ENCODE data around the gene SRGAP2B.
"Not testable (repeated sequence)": the region's sequence is repeated elsewhere in the genome, so short reads cannot be mapped to it uniquely, and the experiment has no call there.

SRGAP2B gene

DNA sequence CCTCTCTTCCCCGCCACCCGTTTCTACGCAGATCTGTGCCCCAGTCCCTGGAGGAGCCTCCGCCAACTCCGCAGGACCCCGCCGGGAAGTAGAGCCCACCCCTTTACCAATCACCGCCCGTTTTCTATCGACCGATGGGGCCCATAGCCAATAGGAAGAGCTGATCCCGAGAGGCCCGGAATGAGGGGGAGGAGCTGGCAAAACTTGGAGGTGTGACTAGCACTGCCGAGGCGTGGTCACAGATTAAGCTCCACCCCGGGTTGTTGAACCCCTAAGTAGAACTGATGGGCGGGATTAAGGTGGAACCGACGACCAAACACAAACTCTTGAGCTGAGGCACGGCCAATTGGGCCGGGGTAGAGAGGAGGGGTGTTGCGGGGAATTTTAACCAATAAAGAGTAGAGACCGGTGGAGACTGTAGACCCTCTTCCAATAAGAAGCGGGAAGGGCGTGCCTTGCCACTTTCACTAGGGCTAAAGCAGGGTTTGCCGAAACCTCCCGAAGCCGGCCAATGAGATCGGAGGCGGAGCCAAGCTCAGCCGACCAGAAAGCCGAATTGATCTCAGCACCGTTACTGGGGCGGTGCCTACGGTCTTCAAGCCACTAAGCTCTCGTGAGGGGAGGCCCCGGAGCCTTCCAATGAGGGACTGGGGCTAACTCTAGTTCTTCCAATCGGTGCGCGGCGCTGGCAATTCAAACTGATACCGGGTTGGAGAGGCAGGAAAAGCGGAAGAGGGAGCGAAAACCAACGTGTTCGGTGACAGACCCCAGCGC is at the start of gene SRGAP2B, which contains the start of gene FAM72D:
Gene SRGAP2B, minus strand, starts transcription at position 45 of the 774 bp plus-strand sequence. CDS start 2,427 bp downstream, outside the sequence.
Gene FAM72D, plus strand, starts transcription at position 691 of the 774 bp plus-strand sequence. CDS start 874 bp downstream, outside the sequence.
- DNase-seq (ENCODE audit: low read depth) = not testable (repeated sequence)

- DNase-seq (ENCODE audit: low read depth) = not testable (repeated sequence)
Observed at GRCh38 chr1:145144264-145144913, 49.3 kb upstream of the SRGAP2B start.

DNA sequence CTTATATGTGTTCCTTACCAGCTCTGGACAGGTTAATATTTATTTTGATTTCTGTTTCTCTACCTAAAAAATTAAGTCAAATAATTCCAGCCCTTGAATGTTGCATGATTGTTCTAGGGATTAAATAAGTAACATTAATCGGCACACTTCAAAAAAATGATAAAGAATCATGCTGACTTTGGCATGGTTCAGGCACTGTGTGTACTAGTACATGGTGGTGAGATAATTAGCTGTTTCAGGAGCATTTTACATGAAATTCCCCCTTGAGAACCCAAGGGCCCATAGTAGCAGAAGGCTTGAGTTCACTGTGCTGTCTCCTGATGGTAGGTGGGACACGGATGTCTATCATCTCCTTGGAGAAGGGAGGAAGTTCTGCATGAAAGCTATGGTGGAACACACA is 45.4 kb upstream of the SRGAP2B start:
- not testable (repeated sequence) for DNase-seq (ENCODE audit: low read depth)

DNA sequence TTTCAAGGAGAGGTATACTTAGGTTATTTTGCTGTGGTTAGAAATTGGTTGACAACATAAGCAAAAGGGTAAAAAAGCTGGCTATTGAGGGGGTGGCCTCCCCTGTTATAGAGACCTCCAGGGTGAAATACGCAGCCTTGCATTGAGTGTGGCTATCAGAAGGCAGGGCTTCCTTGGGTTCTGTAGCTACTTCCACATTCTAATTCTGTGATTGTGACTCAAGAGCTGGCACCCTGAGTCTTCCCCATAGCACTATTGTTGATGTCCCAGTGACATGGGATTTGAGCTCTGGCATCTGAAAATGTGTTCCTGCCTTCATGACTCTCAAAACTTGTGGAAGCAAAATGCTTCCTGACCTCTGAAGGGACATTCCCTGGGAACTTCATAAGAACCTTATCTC is 39.3 kb upstream of the SRGAP2B start:
- not testable (repeated sequence) for DNase-seq (ENCODE audit: low read depth)

DNA sequence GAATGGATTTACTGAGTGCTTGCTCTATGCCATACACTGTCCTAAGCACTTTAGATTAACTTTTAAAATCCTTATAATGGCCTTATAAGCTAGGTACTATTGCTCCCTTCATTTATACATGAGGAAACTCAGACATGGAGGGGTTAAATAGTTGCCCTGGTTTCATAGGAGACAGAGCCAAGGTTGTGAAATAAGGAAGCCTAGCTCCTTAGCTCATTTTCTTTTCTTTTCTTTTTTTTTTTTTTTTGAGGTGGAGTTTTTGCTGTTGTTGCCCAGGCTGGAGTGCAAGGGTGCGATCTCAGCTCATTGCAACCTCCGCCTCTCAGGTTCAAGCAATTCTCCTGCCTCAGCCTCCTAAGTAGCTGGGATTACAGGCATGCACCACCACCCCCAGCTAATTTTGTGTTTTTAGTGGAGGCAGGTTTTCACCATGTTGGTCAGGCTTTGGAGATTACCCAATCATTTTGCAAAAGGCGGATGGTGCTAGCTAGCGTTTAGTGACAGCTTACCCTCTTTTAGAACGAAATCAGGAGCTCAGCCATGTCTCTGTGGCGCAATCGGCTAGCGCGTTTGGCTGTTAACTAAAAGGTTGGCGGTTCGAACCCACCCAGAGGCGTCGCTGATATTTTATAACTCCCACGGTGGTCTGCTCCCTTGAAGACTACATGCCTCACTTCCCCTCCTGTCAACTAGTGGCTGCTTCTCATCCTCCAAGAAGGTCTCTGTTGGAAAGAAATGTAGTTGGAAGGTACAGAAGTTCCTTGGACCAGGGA is 33.8 kb upstream of the SRGAP2B start:
- DNase-seq (ENCODE audit: low read depth) = not testable (repeated sequence)

GRCh38 chr1:145127144-145127543 is 32.0 kb upstream of the SRGAP2B start:
- not testable (repeated sequence) for DNase-seq (ENCODE audit: low read depth)

- DNase-seq (ENCODE audit: low read depth) = not testable (repeated sequence)
Observed at GRCh38 chr1:145125112-145125511, 30.0 kb upstream of the SRGAP2B start.

- not testable (repeated sequence) for DNase-seq (ENCODE audit: low read depth)
Observed at GRCh38 chr1:145123992-145124641, 29.0 kb upstream of the SRGAP2B start.

- DNase-seq (ENCODE audit: low read depth) = not testable (repeated sequence)
Observed at GRCh38 chr1:145123062-145123395, 27.9 kb upstream of the SRGAP2B start.

DNA sequence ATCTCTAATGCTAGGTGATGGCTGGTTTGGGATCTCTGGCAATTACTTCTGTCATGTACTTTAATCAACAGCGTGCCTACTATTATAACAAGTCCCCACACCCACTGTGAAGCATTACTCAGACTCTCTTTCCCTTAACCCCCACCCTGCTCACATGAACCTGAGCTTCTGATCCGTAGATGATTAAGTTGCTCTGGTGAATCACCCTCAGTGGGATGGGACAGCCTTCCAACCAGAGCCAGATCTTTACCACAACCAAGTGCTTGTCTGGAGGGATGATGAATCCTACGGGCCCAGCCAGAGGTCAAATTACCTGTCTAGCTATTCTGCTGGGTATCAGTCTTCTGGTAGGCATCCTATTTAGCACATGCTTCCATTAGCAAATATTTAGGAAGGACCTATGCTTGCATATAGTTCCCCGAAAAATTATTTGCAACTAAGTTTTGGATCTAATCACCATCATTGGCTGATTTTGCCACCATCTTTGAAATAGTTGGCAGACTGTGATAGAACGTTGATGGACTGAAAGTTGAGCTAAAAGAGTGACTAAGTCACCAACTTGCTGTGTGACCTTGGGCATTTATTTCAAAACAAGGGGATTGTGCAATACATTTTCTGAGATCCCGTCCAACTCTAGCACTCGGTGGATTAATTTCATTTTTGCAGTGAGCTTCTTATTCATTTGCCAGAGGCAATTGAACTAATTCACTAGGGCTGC is 27.4 kb upstream of the SRGAP2B start:
- DNase-seq (ENCODE audit: low read depth) = not testable (repeated sequence)

DNA sequence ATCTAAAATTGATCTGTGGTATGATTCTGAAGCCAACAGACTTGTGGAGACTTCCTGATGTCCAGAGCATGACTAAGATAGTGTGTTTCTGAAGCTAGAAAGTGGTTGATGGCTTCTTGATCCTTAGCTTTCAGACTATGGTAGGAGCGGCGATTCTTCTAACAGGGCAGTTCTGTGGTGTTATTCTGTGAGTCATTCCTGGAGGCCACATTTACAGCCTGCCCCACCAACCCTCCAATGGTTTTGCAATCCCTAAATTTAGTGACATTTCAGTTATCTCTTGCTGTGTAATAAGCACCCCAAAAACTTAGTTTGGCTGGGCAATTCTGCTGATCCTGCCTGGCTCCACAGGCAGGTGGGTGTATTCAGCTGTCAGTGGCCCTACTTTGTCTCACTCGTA is 24.7 kb upstream of the SRGAP2B start:
- not testable (repeated sequence) for DNase-seq (ENCODE audit: low read depth)

DNA sequence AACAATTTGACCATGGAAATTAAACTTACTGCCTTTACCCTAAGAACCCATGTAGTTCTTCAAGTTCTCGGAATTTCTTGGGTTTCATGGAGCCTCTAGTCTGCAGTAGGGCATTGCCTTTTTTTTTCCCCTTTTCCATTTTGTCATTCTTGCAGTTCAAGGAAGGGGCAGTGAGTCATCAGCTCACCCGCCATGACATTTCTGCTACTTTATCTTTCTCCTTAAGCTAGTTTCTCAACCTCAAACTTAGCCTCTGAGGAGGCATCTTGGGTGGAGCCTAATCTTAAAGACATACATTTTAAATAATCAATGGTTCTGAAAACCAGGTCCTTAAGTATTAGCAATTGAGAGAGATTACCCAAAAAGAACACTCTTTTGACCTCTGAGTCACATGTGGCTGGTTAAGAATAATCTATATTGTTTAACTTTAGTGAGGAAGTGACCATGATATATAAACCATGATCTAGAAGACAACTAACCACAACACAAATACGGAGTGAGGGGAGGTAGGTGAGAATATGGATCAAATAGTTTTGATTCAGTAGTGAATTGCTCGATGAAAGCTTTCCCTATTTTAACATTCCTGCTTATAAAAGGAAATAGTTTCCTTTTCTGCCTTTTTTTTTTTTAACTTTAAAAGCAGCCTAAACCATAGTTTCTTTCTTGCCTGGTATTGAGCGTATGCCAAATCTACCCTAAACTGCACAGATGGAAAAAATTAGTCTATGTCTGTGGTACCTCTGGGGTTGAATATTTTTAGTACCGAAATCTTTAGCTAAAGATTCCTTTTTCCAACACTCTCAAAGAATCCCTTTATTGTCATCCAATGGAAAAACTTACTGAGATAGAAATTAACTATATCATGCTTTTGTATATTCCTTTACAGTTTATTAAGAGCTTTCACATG is 20.7 kb upstream of the SRGAP2B start:
- DNase-seq (ENCODE audit: low read depth) = not testable (repeated sequence)

GRCh38 chr1:145114560-145115057 is 19.5 kb upstream of the SRGAP2B start:
- not testable (repeated sequence) for DNase-seq (ENCODE audit: low read depth)

DNA sequence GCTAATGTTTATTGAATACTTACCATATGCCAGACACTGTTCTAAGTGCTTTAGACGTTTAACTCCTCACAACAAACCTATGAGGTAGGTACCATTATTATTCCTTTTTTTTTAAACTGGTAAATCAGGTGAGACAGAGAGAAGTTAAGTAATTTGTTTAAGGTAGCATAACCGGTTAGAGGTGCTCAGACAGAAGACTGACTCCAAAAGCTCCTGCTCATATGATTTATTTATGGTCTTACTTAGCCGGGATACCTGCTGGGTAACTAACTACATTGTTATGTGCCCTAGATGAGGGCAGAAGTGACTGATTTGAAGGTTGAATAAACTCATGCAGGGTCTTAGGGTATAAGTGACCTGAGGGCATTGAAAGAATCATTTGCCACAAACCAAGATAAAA is 17.6 kb upstream of the SRGAP2B start:
- not testable (repeated sequence) for DNase-seq (ENCODE audit: low read depth)

GRCh38 chr1:145111674-145112073 is 16.5 kb upstream of the SRGAP2B start:
- DNase-seq (ENCODE audit: low read depth) = not testable (repeated sequence)

GRCh38 chr1:145103294-145103693 is 8.2 kb upstream of the SRGAP2B start:
- not testable (repeated sequence) for DNase-seq (ENCODE audit: low read depth)

DNA sequence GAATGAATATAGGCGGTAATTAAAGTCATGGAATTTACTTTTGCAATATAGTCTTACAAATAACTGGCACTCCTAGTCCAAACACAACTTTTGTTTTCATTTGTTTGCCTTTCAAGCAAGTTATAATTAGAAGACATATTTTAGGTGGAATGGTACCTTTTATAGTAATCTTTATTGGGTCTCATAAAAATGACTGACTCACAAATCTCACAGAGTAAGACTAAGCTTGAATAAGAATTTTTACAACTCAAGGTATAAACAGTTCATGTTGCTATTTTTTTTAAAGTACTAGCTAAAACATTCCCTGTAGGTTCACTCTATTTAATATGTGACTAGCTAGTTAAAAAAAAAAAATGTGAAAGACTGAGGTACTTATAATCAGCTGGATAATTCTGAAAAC is 6.6 kb upstream of the SRGAP2B start:
- DNase-seq (ENCODE audit: low read depth) = not testable (repeated sequence)

- not testable (repeated sequence) for DNase-seq (ENCODE audit: low read depth)
Observed at GRCh38 chr1:145094655-145095211, 395 bp downstream of the SRGAP2B start.

- DNase-seq (ENCODE audit: low read depth) = not testable (repeated sequence)
Observed at GRCh38 chr1:145093517-145094149, 1.5 kb downstream of the SRGAP2B start.

Data from amniotic epithelial cell (primary cell).